ENCODE results near the gene TEX101. TPM values are rescaled to one million over a fixed set of nuclear protein-coding genes. Genes with fewer than 3 reads are reported as not detected.
"Not testable (repeated sequence)": the region's sequence is repeated elsewhere in the genome, so short reads cannot be mapped to it uniquely, and the experiment has no call there.

TEX101 gene
- polyA plus RNA-seq (2013, experiment 1 of 2): not detected
- not detected for polyA plus RNA-seq (2013, experiment 2 of 2)

GRCh38 chr19:43414554-43414953 lies at the start of gene TEX101:
Gene TEX101, plus strand, starts transcription at chr19:43414890. Its CDS starts 1,030 bp downstream, at chr19:43415920.
- no peaks in the 10 kb centered on the region for H3K4me1 ChIP-seq (ENCODE audit: insufficient read depth, low read length)
- no peak within 1 kb of the TSS for H3K4me3 ChIP-seq (ENCODE audit: low read length)
- no peak within 1 kb of the TSS for H3K27ac ChIP-seq (ENCODE audit: low read depth, low read length)
- 0 out of 2 replicates have a peak, but pooled peaks cover 3% of the 10 kb centered on the region for H3K9me3 ChIP-seq (ENCODE audit: insufficient read depth, low read depth, low read length)
- H3K36me3 ChIP-seq (ENCODE audit: insufficient read depth, low read length): no peaks in the 10 kb centered on the region
- H3K9ac ChIP-seq (ENCODE audit: low read depth, low read length): no peak within 1 kb of the TSS
- WGBS: 95% methylated on average over 21 of the region's 21 CpGs
- no peaks in the 10 kb centered on the region for H3K27me3 ChIP-seq (ENCODE audit: insufficient read depth, low read length)

- H3K4me1 ChIP-seq (ENCODE audit: insufficient read depth, low read length); H3K9me3 ChIP-seq (ENCODE audit: insufficient read depth, low read depth, low read length); H3K36me3 ChIP-seq (ENCODE audit: insufficient read depth, low read length); H3K4me3 ChIP-seq (ENCODE audit: low read length); H3K9ac ChIP-seq (ENCODE audit: low read depth, low read length); H3K27ac ChIP-seq (ENCODE audit: low read depth, low read length); H3K27me3 ChIP-seq (ENCODE audit: insufficient read depth, low read length): not testable (repeated sequence)
- WGBS: 90% methylated on average over 5 of the region's 9 CpGs
Measured at GRCh38 chr19:43365677-43366076, 49.0 kb upstream of the TEX101 start.

- H3K9ac ChIP-seq (ENCODE audit: low read depth, low read length): no peak overlapping the region
- H3K4me3 ChIP-seq (ENCODE audit: low read length): no peak overlapping the region
- H3K36me3 ChIP-seq (ENCODE audit: insufficient read depth, low read length): no peaks in the 10 kb centered on the region
- H3K9me3 ChIP-seq (ENCODE audit: insufficient read depth, low read depth, low read length): no peaks in the 10 kb centered on the region
- H3K27me3 ChIP-seq (ENCODE audit: insufficient read depth, low read length): 0 out of 2 replicates have a peak, but pooled peaks cover 2% of the 10 kb centered on the region
- no peak overlapping the region for H3K27ac ChIP-seq (ENCODE audit: low read depth, low read length)
- H3K4me1 ChIP-seq (ENCODE audit: insufficient read depth, low read length): no peaks in the 10 kb centered on the region
- 87% methylated on average over 2 of the region's 2 CpGs for WGBS
Measured at GRCh38 chr19:43367822-43368221, 46.9 kb upstream of the TEX101 start.

GRCh38 chr19:43368897-43369296 lies 45.8 kb upstream of the TEX101 start:
- not testable (repeated sequence) for H3K27me3 ChIP-seq (ENCODE audit: insufficient read depth, low read length); H3K9me3 ChIP-seq (ENCODE audit: insufficient read depth, low read depth, low read length); H3K27ac ChIP-seq (ENCODE audit: low read depth, low read length); H3K4me3 ChIP-seq (ENCODE audit: low read length); H3K36me3 ChIP-seq (ENCODE audit: insufficient read depth, low read length); H3K9ac ChIP-seq (ENCODE audit: low read depth, low read length); H3K4me1 ChIP-seq (ENCODE audit: insufficient read depth, low read length)
- WGBS: 80% methylated on average over 5 of the region's 9 CpGs

- no peak overlapping the region for H3K27ac ChIP-seq (ENCODE audit: low read depth, low read length)
- 94% methylated on average over 8 of the region's 8 CpGs for WGBS
- H3K9ac ChIP-seq (ENCODE audit: low read depth, low read length): no peak overlapping the region
- H3K36me3 ChIP-seq (ENCODE audit: insufficient read depth, low read length): no peaks in the 10 kb centered on the region
- H3K9me3 ChIP-seq (ENCODE audit: insufficient read depth, low read depth, low read length): no peaks in the 10 kb centered on the region
- 0 out of 2 replicates have a peak, but pooled peaks cover 2% of the 10 kb centered on the region for H3K27me3 ChIP-seq (ENCODE audit: insufficient read depth, low read length)
- no peaks in the 10 kb centered on the region for H3K4me1 ChIP-seq (ENCODE audit: insufficient read depth, low read length)
- H3K4me3 ChIP-seq (ENCODE audit: low read length): no peak overlapping the region
Measured at GRCh38 chr19:43371909-43372308, 42.8 kb upstream of the TEX101 start.

- no peaks in the 10 kb centered on the region for H3K36me3 ChIP-seq (ENCODE audit: insufficient read depth, low read length)
- 0 out of 2 replicates have a peak, but pooled peaks cover 2% of the 10 kb centered on the region for H3K27me3 ChIP-seq (ENCODE audit: insufficient read depth, low read length)
- WGBS: 91% methylated on average over 7 of the region's 7 CpGs
Measured at GRCh38 chr19:43372462-43372861, 42.2 kb upstream of the TEX101 start.

GRCh38 chr19:43377624-43378023 lies 37.1 kb upstream of the TEX101 start:
- H3K36me3 ChIP-seq (ENCODE audit: insufficient read depth, low read length); H3K9ac ChIP-seq (ENCODE audit: low read depth, low read length); H3K27ac ChIP-seq (ENCODE audit: low read depth, low read length); H3K27me3 ChIP-seq (ENCODE audit: insufficient read depth, low read length); H3K4me1 ChIP-seq (ENCODE audit: insufficient read depth, low read length); H3K9me3 ChIP-seq (ENCODE audit: insufficient read depth, low read depth, low read length); H3K4me3 ChIP-seq (ENCODE audit: low read length): not testable (repeated sequence)
- WGBS: no CpG with 5 or more reads among the region's 3 CpGs

More at GRCh38 chr19:43372462-43372861, 42.2 kb upstream of the TEX101 start:
- H3K9me3 ChIP-seq (ENCODE audit: insufficient read depth, low read depth, low read length): no peaks in the 10 kb centered on the region
- H3K4me3 ChIP-seq (ENCODE audit: low read length): no peak overlapping the region
- no peak overlapping the region for H3K27ac ChIP-seq (ENCODE audit: low read depth, low read length)
- H3K9ac ChIP-seq (ENCODE audit: low read depth, low read length): no peak overlapping the region
- no peaks in the 10 kb centered on the region for H3K4me1 ChIP-seq (ENCODE audit: insufficient read depth, low read length)

GRCh38 chr19:43380008-43380407 lies 34.7 kb upstream of the TEX101 start:
- H3K4me1 ChIP-seq (ENCODE audit: insufficient read depth, low read length): 0 out of 2 replicates have a peak, but pooled peaks cover 7% of the 10 kb centered on the region
- no peaks in the 10 kb centered on the region for H3K9me3 ChIP-seq (ENCODE audit: insufficient read depth, low read depth, low read length)
- H3K27ac ChIP-seq (ENCODE audit: low read depth, low read length): no peak overlapping the region
- no peak overlapping the region for H3K9ac ChIP-seq (ENCODE audit: low read depth, low read length)
- no peaks in the 10 kb centered on the region for H3K27me3 ChIP-seq (ENCODE audit: insufficient read depth, low read length)
- H3K36me3 ChIP-seq (ENCODE audit: insufficient read depth, low read length): no peaks in the 10 kb centered on the region
- WGBS: 53% methylated on average over 14 of the region's 14 CpGs
- no peak overlapping the region for H3K4me3 ChIP-seq (ENCODE audit: low read length)

- H3K9ac ChIP-seq (ENCODE audit: low read depth, low read length): no peak overlapping the region
- H3K27ac ChIP-seq (ENCODE audit: low read depth, low read length): no peak overlapping the region
- H3K27me3 ChIP-seq (ENCODE audit: insufficient read depth, low read length): no peaks in the 10 kb centered on the region
- no peaks in the 10 kb centered on the region for H3K9me3 ChIP-seq (ENCODE audit: insufficient read depth, low read depth, low read length)
- H3K4me1 ChIP-seq (ENCODE audit: insufficient read depth, low read length): 0 out of 2 replicates have a peak, but pooled peaks cover 7% of the 10 kb centered on the region
- no peak overlapping the region for H3K4me3 ChIP-seq (ENCODE audit: low read length)
- WGBS: 76% methylated on average over 4 of the region's 4 CpGs
- H3K36me3 ChIP-seq (ENCODE audit: insufficient read depth, low read length): no peaks in the 10 kb centered on the region
Measured at GRCh38 chr19:43380771-43381386, 33.8 kb upstream of the TEX101 start.

GRCh38 chr19:43382586-43383216 lies 32.0 kb upstream of the TEX101 start:
- H3K27ac ChIP-seq (ENCODE audit: low read depth, low read length); H3K27me3 ChIP-seq (ENCODE audit: insufficient read depth, low read length); H3K9me3 ChIP-seq (ENCODE audit: insufficient read depth, low read depth, low read length); H3K4me1 ChIP-seq (ENCODE audit: insufficient read depth, low read length); H3K4me3 ChIP-seq (ENCODE audit: low read length); H3K36me3 ChIP-seq (ENCODE audit: insufficient read depth, low read length); H3K9ac ChIP-seq (ENCODE audit: low read depth, low read length): not testable (repeated sequence)
- 74% methylated on average over 7 of the region's 12 CpGs for WGBS

- H3K4me1 ChIP-seq (ENCODE audit: insufficient read depth, low read length); H3K27me3 ChIP-seq (ENCODE audit: insufficient read depth, low read length); H3K36me3 ChIP-seq (ENCODE audit: insufficient read depth, low read length); H3K9me3 ChIP-seq (ENCODE audit: insufficient read depth, low read depth, low read length); H3K9ac ChIP-seq (ENCODE audit: low read depth, low read length); H3K27ac ChIP-seq (ENCODE audit: low read depth, low read length); H3K4me3 ChIP-seq (ENCODE audit: low read length): not testable (repeated sequence)
- WGBS: 82% methylated on average over 6 of the region's 7 CpGs
Measured at GRCh38 chr19:43383254-43383653, 31.4 kb upstream of the TEX101 start.
